GM03348 (cell line): ENCODE measurements around the gene TRIM65.
"Not testable (repeated sequence)": the region's sequence is repeated elsewhere in the genome, so short reads cannot be mapped to it uniquely, and the experiment has no call there.

Experiments
- DNase-seq: peaks from one replicate; pipeline ENCODE4 v3.0.0; 2012; ENCODE audit warnings: low spot score

Gene TRIM65

GRCh38 chr17:75895370-75896155 lies 1.2 kb downstream of the TRIM65 start:
- peak; percentile 61 for DNase-seq

GRCh38 chr17:75894049-75894733 lies 2.6 kb downstream of the TRIM65 start:
- DNase-seq: no peak

GRCh38 chr17:75893305-75894048 lies 3.3 kb downstream of the TRIM65 start:
- DNase-seq: no peak

- DNase-seq: no peak
Observed at GRCh38 chr17:75892556-75893224, 4.1 kb downstream of the TRIM65 start.

GRCh38 chr17:75891605-75892555 lies 4.9 kb downstream of the TRIM65 start:
- DNase-seq: no peak

GRCh38 chr17:75891022-75891604 lies 5.6 kb downstream of the TRIM65 start:
- DNase-seq: no peak

- DNase-seq: no peak
Observed at GRCh38 chr17:75889454-75889853, 7.3 kb downstream of the TRIM65 start.

- DNase-seq: no peak
Observed at GRCh38 chr17:75888484-75888883, 8.3 kb downstream of the TRIM65 start.

GRCh38 chr17:75885860-75886259 lies 10.9 kb downstream of the TRIM65 start:
- not testable (repeated sequence) for DNase-seq

GRCh38 chr17:75885431-75885830 lies 11.3 kb downstream of the TRIM65 start:
- DNase-seq: no peak

GRCh38 chr17:75881678-75882454 lies 14.9 kb downstream of the TRIM65 start:
- DNase-seq: no peak

GRCh38 chr17:75880266-75880665 lies 16.5 kb downstream of the TRIM65 start:
- DNase-seq: no peak

GRCh38 chr17:75878174-75878998 lies 18.4 kb downstream of the TRIM65 start, which contains the start of gene TRIM47:
Gene TRIM47 (minus strand): TSS chr17:75878581. CDS start chr17:75878548, 33 bp downstream.
- peak; percentile 81 for DNase-seq

- DNase-seq: peak; percentile 74
Observed at GRCh38 chr17:75877752-75878173, 19.0 kb downstream of the TRIM65 start.

- DNase-seq: peak; percentile 93
Observed at GRCh38 chr17:75876938-75877751, 19.6 kb downstream of the TRIM65 start.

- DNase-seq: no peak
Observed at GRCh38 chr17:75876190-75876937, 20.4 kb downstream of the TRIM65 start.

- DNase-seq: no peak
Observed at GRCh38 chr17:75875940-75876189, 20.9 kb downstream of the TRIM65 start.
